ENCODE results near the gene FAF1.

DNA sequence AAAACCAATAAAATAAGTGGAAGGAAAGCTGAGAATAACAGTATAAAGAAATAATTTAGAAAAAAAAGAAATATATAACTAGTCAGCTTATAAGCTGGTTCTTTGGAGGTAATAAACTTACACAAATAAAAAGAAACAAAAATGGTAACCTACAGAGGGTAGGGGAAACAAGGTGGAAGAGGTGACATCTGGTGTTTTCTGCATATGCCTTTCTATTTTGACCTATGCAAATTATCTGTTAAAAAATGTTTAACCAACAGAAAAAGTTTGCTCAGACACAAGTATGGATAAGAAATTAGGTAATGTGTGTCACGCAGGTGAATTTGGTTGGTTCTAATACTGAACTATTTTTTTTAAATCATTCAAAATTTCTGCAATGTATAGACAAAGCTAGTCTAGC lies 483.3 kb downstream of the FAF1 start:
- no peak for TF ChIP-seq POLR2A (IDR thresholded peaks at IDR 0.05)
- TF ChIP-seq, protein P1, sequence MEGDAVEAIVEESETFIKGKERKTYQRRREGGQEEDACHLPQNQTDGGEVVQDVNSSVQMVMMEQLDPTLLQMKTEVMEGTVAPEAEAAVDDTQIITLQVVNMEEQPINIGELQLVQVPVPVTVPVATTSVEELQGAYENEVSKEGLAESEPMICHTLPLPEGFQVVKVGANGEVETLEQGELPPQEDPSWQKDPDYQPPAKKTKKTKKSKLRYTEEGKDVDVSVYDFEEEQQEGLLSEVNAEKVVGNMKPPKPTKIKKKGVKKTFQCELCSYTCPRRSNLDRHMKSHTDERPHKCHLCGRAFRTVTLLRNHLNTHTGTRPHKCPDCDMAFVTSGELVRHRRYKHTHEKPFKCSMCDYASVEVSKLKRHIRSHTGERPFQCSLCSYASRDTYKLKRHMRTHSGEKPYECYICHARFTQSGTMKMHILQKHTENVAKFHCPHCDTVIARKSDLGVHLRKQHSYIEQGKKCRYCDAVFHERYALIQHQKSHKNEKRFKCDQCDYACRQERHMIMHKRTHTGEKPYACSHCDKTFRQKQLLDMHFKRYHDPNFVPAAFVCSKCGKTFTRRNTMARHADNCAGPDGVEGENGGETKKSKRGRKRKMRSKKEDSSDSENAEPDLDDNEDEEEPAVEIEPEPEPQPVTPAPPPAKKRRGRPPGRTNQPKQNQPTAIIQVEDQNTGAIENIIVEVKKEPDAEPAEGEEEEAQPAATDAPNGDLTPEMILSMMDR (IDR thresholded peaks at IDR 0.05), result no peak

Data from right lobe of liver (tissue), 4 donors.